Breast epithelium (tissue), 3 donors: ENCODE measurements around the gene ZNF468.

Experiments used
- POLR2A ChIP-seq: fragments of 450-650 bp; IDR thresholded peaks from one replicate; pipeline ENCODE4 v1.6.1; 2016; ENCODE audit warnings: antibody characterized with exemption, mild to moderate bottlenecking, moderate library complexity
- POLR2AphosphoS5 ChIP-seq, 3 donors: sonication (generic); formaldehyde crosslinking; IDR thresholded peaks; one replicate each; pipeline ENCODE4 v1.6.1; 2017; ENCODE audit warnings: antibody characterized with exemption in 3 of 3
- TF ChIP-seq, protein P1 (sequence below), 3 donors: fragments of 450-650 bp; IDR thresholded peaks; one replicate each; pipeline ENCODE4 v1.5.1; 2016 to 2017; ENCODE audit warnings: antibody characterized with exemption in 3 of 3, mild to moderate bottlenecking in 3 of 3, moderate library complexity in 3 of 3

DNA sequence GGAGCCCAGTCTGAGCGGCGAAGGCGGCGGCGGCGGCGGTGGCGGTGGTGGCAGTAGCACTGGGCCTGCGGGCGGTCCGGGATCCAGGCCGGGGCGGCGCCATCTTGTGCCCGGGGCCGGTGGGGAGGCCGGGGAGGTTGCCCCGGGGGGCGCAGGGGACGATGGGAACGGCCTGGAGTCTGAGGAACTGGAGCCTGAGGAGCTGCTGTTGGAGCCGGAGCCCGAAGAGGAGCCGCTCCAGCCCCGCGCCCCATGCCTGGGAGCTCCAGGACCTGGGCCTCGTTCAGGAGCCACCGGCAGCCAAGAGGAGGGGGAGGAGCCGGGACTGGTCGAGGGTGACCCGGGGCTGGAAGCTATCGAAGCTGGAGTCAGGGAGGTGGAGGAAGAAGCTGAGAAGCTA, 47.6 kb downstream of the ZNF468 start:
- TF ChIP-seq, protein P1, sequence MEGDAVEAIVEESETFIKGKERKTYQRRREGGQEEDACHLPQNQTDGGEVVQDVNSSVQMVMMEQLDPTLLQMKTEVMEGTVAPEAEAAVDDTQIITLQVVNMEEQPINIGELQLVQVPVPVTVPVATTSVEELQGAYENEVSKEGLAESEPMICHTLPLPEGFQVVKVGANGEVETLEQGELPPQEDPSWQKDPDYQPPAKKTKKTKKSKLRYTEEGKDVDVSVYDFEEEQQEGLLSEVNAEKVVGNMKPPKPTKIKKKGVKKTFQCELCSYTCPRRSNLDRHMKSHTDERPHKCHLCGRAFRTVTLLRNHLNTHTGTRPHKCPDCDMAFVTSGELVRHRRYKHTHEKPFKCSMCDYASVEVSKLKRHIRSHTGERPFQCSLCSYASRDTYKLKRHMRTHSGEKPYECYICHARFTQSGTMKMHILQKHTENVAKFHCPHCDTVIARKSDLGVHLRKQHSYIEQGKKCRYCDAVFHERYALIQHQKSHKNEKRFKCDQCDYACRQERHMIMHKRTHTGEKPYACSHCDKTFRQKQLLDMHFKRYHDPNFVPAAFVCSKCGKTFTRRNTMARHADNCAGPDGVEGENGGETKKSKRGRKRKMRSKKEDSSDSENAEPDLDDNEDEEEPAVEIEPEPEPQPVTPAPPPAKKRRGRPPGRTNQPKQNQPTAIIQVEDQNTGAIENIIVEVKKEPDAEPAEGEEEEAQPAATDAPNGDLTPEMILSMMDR (IDR thresholded peaks at IDR 0.05) = no peak
- TF ChIP-seq POLR2A (no peak), POLR2AphosphoS5 (IDR thresholded peaks at IDR 0.05) (no peak)
